Left lung (tissue), 10 donors: Measurements from ENCODE around the gene NTM. TPM values are rescaled to one million over a fixed set of nuclear protein-coding genes. Genes with fewer than 3 reads are reported as not detected.
A peak's percentile ranks its signal among the peaks of the same experiment; 100 is the strongest.

Source experiments
- ATAC-seq: fragments of 200-7000 bp; cut with Tn5 transposase; one replicate; pipeline ENCODE4 v1.9.1; 2020; ENCODE audit warnings: moderate library complexity
- DNase-seq, 4 donors: peaks; one replicate each; pipeline ENCODE4 v3.0.0-alpha.2; 2013 to 2020
- H3K27ac ChIP-seq, 2 donors: fragments of 200-600 bp; sonication (generic) in 1 of 2; one replicate each; pipeline versions ENCODE4 v1.5.0 to v1.8.0; 2020 to 2021
- H3K27me3 ChIP-seq, 2 donors: fragments of 200-600 bp; sonication (generic) in 1 of 2; one replicate each; pipeline versions ENCODE4 v1.5.0 to v1.8.0; 2020 to 2021
- H3K36me3 ChIP-seq, 2 donors: fragments of 200-600 bp; sonication (generic) in 1 of 2; one replicate each; pipeline versions ENCODE4 v1.5.0 to v1.8.0; 2020 to 2021
- H3K4me1 ChIP-seq, 2 donors: fragments of 200-600 bp; one replicate each; pipeline ENCODE4 v1.8.0; 2021
- H3K4me3 ChIP-seq, 2 donors: fragments of 200-600 bp; sonication (generic) in 1 of 2; one replicate each; pipeline versions ENCODE4 v1.5.0 to v1.8.0; 2020 to 2021; ENCODE audit warnings: mild to moderate bottlenecking in 1 of 2
- H3K9me3 ChIP-seq, 2 donors: fragments of 200-600 bp; sonication (generic) in 1 of 2; one replicate each; pipeline versions ENCODE4 v1.5.0 to v1.8.0; 2020 to 2021
- intact Hi-C, 2 donors: fragments of 100-400 bp; cut with DNase I; formaldehyde crosslinking; loops; one replicate each; pipeline versions ENCODE4 v1.11.2 to v1.14.2; 2022
- polyA plus RNA-seq, 6 donors: library from polyadenylated mRNA; unstranded; fragments of 120-200 nt; gene quantifications; one replicate each; pipeline ENCODE4 v1.2.1, GENCODE V29; 2013; ENCODE audit not compliant: insufficient read length in 6 of 6
- total RNA-seq, 2 donors: library from RNA; stranded (reverse); fragmentation: NEBNext Ultra II Directional; extraction: Animal tissue kit (Norgen Biotek cat#: 25700); gene quantifications; one replicate each; pipeline ENCODE4 v1.2.1, GENCODE V29; 2021
- TF ChIP-seq, protein P1 (sequence below), 2 donors: fragments of 200-600 bp; sonication (generic) in 1 of 2; IDR thresholded peaks; one replicate each; pipeline versions ENCODE4 v1.5.0 to v1.8.0; 2021; ENCODE audit warnings: antibody characterized with exemption in 2 of 2
- donor health status: DM: no; HTN: yes; CAD: no.
- donor health status: DM: no; HTN: no; CAD: no.

The NTM gene
- total and polyA plus RNA-seq, 8 donors, result 9.5 to 31.0 (median 21.1) TPM

DNA sequence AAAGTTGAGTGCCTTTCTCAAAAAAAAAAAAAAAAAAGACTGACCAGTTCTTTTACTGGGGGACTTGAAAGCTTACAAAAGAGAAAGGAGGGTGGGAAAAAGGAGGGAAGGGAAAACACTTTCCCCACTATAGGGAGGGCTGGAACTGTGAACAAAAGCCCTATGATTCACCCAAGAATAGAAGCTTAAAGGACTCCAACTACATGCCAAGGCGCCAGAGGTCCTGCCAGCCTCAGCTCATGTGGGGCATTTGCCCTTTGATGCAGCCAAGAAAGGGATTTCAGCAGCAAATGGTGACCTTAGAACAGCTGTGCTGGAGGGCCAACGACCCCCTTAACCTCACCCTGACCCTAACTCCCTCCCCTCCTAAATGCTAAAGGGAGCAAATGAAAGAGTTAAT, 160.0 kb downstream of the NTM start:
- no peak for ATAC-seq

DNA sequence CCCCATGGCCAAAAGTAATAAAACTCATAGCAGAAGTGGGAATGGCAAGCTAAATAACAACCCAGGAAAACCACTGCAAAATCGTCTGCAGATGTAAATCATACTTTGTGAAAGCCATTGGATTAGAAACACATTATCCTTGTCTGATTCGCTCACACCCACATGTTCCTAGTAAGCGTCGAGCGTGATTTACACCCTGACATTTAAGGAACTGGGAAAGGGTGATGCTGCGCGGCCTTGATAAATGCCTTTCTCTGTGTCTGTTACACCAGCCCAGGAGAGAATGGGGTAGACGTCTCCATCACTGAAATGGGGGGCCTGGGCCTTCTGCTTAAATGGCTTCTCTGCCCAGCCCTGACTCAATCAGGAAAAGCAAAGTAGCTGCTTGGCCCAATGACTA, 162.7 kb downstream of the NTM start:
- Histone ChIP-seq H3K4me3 (no peak overlapping the region), H3K36me3 (no peaks in the 10 kb centered on the region), H3K9me3 (no peaks in the 10 kb centered on the region), H3K27me3 (peaks cover 0 to 21% of the 10 kb centered on the region in 2 donors), H3K4me1 (no peaks in the 10 kb centered on the region), H3K27ac (no peak overlapping the region)
- DNase-seq (no peak), ATAC-seq (no peak)
- intact Hi-C loops, result no loop called here
- TF ChIP-seq, protein P1, sequence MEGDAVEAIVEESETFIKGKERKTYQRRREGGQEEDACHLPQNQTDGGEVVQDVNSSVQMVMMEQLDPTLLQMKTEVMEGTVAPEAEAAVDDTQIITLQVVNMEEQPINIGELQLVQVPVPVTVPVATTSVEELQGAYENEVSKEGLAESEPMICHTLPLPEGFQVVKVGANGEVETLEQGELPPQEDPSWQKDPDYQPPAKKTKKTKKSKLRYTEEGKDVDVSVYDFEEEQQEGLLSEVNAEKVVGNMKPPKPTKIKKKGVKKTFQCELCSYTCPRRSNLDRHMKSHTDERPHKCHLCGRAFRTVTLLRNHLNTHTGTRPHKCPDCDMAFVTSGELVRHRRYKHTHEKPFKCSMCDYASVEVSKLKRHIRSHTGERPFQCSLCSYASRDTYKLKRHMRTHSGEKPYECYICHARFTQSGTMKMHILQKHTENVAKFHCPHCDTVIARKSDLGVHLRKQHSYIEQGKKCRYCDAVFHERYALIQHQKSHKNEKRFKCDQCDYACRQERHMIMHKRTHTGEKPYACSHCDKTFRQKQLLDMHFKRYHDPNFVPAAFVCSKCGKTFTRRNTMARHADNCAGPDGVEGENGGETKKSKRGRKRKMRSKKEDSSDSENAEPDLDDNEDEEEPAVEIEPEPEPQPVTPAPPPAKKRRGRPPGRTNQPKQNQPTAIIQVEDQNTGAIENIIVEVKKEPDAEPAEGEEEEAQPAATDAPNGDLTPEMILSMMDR (IDR thresholded peaks at IDR 0.05), result no peak

More for the DNA sequence above, 160.0 kb downstream of the NTM start:
- no peaks in the 10 kb centered on the region for H3K36me3 ChIP-seq
- H3K4me1 ChIP-seq, result no peaks in the 10 kb centered on the region
- no peak overlapping the region for H3K27ac ChIP-seq
- no peak for DNase-seq
- H3K27me3 ChIP-seq, result peaks cover 0 to 17% of the 10 kb centered on the region in 2 donors
- H3K9me3 ChIP-seq, result no peaks in the 10 kb centered on the region
- no peak overlapping the region for H3K4me3 ChIP-seq
- TF ChIP-seq, protein P1 (IDR thresholded peaks at IDR 0.05), result no peak
- intact Hi-C loops, result no loop called here

DNA sequence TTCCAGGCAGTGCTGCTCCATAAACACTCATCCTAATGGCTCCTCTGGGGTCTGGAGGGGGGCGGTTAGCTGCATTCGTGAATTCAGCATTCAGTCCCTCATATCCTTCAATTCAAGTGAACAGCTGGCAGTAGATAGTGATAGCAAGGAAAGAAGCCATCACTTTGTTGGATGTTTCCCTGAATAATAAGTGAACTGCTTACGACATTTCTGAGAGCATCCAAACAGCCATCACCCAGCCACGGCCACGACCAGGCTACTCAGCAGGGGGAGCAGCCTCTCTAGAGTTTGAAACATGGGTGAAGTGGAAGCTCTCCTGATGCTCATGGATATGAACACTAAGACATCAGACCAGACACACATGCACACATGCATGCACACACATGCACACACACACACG, 163.6 kb downstream of the NTM start:
- Histone ChIP-seq H3K36me3 (no peaks in the 10 kb centered on the region), H3K9me3 (no peaks in the 10 kb centered on the region)
- no peak for ATAC-seq

DNA sequence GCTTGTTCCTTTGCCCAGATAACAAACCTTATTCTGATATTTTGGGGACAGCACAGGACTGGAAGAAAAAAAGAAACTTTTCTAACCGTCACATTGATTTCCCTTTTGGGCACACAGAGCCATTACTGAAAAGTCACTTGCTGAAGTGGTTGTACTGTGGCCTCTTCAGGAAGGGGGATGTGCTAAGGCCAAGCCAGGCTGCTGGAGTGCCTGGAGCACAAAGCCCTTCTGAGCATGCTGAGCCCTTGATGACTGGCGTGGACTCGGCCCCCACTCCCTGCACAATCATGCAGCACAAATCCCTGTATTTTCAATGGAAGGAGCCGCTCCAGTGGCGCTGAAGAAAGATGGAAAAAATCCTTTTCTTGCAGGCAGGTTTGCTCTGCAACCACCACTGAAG, 164.2 kb downstream of the NTM start:
- Histone ChIP-seq H3K4me1 (no peaks in the 10 kb centered on the region), H3K27ac (no peak overlapping the region), H3K36me3 (no peaks in the 10 kb centered on the region), H3K4me3 (no peak overlapping the region), H3K27me3 (peaks cover 0 to 21% of the 10 kb centered on the region in 2 donors), H3K9me3 (no peaks in the 10 kb centered on the region)
- DNase-seq, result no peak
- ATAC-seq, result peak; percentile 21
- TF ChIP-seq, protein P1 (IDR thresholded peaks at IDR 0.05), result no peak
- intact Hi-C loops, result no loop called here

More for the DNA sequence above, 163.6 kb downstream of the NTM start:
- TF ChIP-seq, protein P1 (IDR thresholded peaks at IDR 0.05), result no peak
- DNase-seq, result no peak
- H3K4me1 ChIP-seq, result no peaks in the 10 kb centered on the region
- peaks cover 0 to 21% of the 10 kb centered on the region in 2 donors for H3K27me3 ChIP-seq
- H3K4me3 ChIP-seq, result no peak overlapping the region
- intact Hi-C loops, result no loop called here
- no peak overlapping the region for H3K27ac ChIP-seq

DNA sequence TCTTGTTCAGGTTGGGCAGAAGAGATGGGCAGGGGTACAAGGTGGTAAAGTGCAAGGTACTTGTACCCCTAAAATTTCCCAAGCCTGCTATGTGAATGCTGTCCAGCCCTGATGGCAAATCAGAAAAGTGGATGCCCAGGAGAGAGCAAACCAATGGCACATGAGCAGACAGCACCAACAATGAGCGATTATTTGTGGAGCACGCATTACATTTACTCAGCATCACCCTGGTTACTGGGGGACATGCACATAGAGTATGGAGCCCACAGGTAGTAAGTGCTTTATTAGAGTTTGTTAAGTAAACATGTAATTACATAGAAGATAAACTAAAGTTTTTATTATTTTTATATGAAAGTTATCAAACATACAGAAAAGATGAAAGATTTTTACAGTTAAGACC, 165.7 kb downstream of the NTM start:
- H3K9me3 ChIP-seq, result no peaks in the 10 kb centered on the region
- intact Hi-C loops, result no loop called here
- no peak overlapping the region for H3K4me3 ChIP-seq
- H3K27ac ChIP-seq, result no peak overlapping the region
- DNase-seq, result no peak
- no peaks in the 10 kb centered on the region for H3K36me3 ChIP-seq
- ATAC-seq, result no peak
- H3K4me1 ChIP-seq, result no peaks in the 10 kb centered on the region
- TF ChIP-seq, protein P1 (IDR thresholded peaks at IDR 0.05), result no peak
- H3K27me3 ChIP-seq, result peaks cover 0 to 12% of the 10 kb centered on the region in 2 donors
